ENCODE data around the gene BPIFB6. TPM values are rescaled to one million over a fixed set of nuclear protein-coding genes. Genes with fewer than 3 reads are reported as not detected.

The BPIFB6 gene
- total RNA-seq (2021; ENCODE audit: unreplicated experiment): not detected
- not detected for polyA plus RNA-seq (2012; ENCODE audit: insufficient read length)
- not detected for Bru-seq, nascent RNA
- BruChase-seq, experiment 1, labeled RNA remaining after a 2-hour chase: not detected
- not detected for BruChase-seq, experiment 2, labeled RNA remaining after a 6-hour chase
- long read RNA-seq: 0 reads

GRCh38 chr20:33031531-33031930 is at the start of gene BPIFB6:
Gene BPIFB6 (plus strand): TSS chr20:33031648. CDS start chr20:33031648, 0 bp downstream.
- DNase-seq (ENCODE audit: low read depth, low spot score) (no peak), ATAC-seq (no peak)
- ChIA-PET POLR2A (no interaction called here), CTCF (no interaction called here)
- Histone ChIP-seq H3K4me1 (ENCODE audit: control insufficient read depth, insufficient read depth, low read length) (no peaks in the 10 kb centered on the region), H3K9me3 (ENCODE audit: control insufficient read depth, insufficient read depth, low read depth, low read length) (no peaks in the 10 kb centered on the region), H3K4me3 (ENCODE audit: low read depth in 2 of 2, low read length in 2 of 2) (no peak within 1 kb of the TSS), H3K27me3 (ENCODE audit: control insufficient read depth, insufficient read depth, low read length) (peaks cover 2% of the 10 kb centered on the region; the same call in 1 of the 2 replicates), H3K36me3 (ENCODE audit: control insufficient read depth, insufficient read depth, low read length) (no peaks in the 10 kb centered on the region), H3K27ac (ENCODE audit: low read length) (no peak within 1 kb of the TSS)
- in situ Hi-C loops (cut with HindIII; ENCODE audit: low pct_unique_long_range_greater_than_20kb, low sequenced_read_pairs): no loop called here
- intact Hi-C loops (cut with micrococcal nuclease; ENCODE audit: unreplicated experiment): no loop called here
- no TSS peak for BruUV-seq (replicated peaks)
- no peak for TF ChIP-seq TCF7L2 (IDR thresholded peaks at IDR 0.05; ENCODE audit: low read depth, low read length)
- no peak for TF ChIP-seq SIN3A (IDR thresholded peaks at IDR 0.05; ENCODE audit: borderline replicate concordance, insufficient read depth, low read depth, low read length)
- TF ChIP-seq POLR2AphosphoS5 (IDR thresholded peaks at IDR 0.05; ENCODE audit: low read depth, low read length): no peak
- TF ChIP-seq REST (IDR thresholded peaks at IDR 0.05; ENCODE audit: insufficient read depth in 1 of 2, low read depth in 2 of 2, low read length in 1 of 2): no peak
- no peak for TF ChIP-seq CTCF (IDR thresholded peaks at IDR 0.05)

- intact Hi-C loops (cut with micrococcal nuclease; ENCODE audit: unreplicated experiment): no loop called here
- TF ChIP-seq POLR2AphosphoS5 (IDR thresholded peaks at IDR 0.05; ENCODE audit: low read depth, low read length) (no peak), TCF7L2 (IDR thresholded peaks at IDR 0.05; ENCODE audit: low read depth, low read length) (no peak), SIN3A (IDR thresholded peaks at IDR 0.05; ENCODE audit: borderline replicate concordance, insufficient read depth, low read depth, low read length) (no peak), REST (IDR thresholded peaks at IDR 0.05; ENCODE audit: insufficient read depth in 1 of 2, low read depth in 2 of 2, low read length in 1 of 2) (no peak), CTCF (IDR thresholded peaks at IDR 0.05) (no peak)
- Histone ChIP-seq H3K9me3 (ENCODE audit: control insufficient read depth, insufficient read depth, low read depth, low read length) (no peaks in the 10 kb centered on the region), H3K27me3 (ENCODE audit: control insufficient read depth, insufficient read depth, low read length) (no peaks in the 10 kb centered on the region), H3K36me3 (ENCODE audit: control insufficient read depth, insufficient read depth, low read length) (no peaks in the 10 kb centered on the region), H3K4me3 (ENCODE audit: low read depth in 2 of 2, low read length in 2 of 2) (no peak overlapping the region), H3K27ac (ENCODE audit: low read length) (no peak overlapping the region), H3K4me1 (ENCODE audit: control insufficient read depth, insufficient read depth, low read length) (no peaks in the 10 kb centered on the region)
- ATAC-seq (no peak), DNase-seq (ENCODE audit: low read depth, low spot score) (no peak)
- in situ Hi-C loops (cut with HindIII; ENCODE audit: low pct_unique_long_range_greater_than_20kb, low sequenced_read_pairs): no loop called here
- POLR2A ChIA-PET: no interaction called here
- no TSS peak for BruUV-seq (replicated peaks)
- CTCF ChIA-PET: interaction anchor here (0.6 kb wide), 1 partner anchor 228 kb away, joined by 3 read pairs; no protein-coding TSS in a partner anchor
Observed at GRCh38 chr20:32982617-32983458, 48.6 kb upstream of the BPIFB6 start.

All from Panc1 (cell line).